HG02759 (cell line): ENCODE data around the gene ATP8B3.
"Not testable (repeated sequence)": the region's sequence is repeated elsewhere in the genome, so short reads cannot be mapped to it uniquely, and the experiment has no call there.

Experiments
- ATAC-seq: cut with Tn5 transposase; IDR thresholded peaks from one replicate; pipeline ENCODE4 v1.9.1; 2021; ENCODE audit warnings: mild to moderate bottlenecking, moderate library complexity; ENCODE audit not compliant: unreplicated experiment

Gene ATP8B3

GRCh38 chr19:1804858-1805257, 7.2 kb downstream of the ATP8B3 start:
- no peak for ATAC-seq

- no peak for ATAC-seq
Observed at GRCh38 chr19:1799695-1800342, 12.3 kb downstream of the ATP8B3 start.

- ATAC-seq, result not testable (repeated sequence)
Observed at GRCh38 chr19:1797313-1797712, 14.8 kb downstream of the ATP8B3 start.

GRCh38 chr19:1796395-1797142, 15.5 kb downstream of the ATP8B3 start:
- ATAC-seq, result no peak

- ATAC-seq, result no peak
Observed at GRCh38 chr19:1794424-1795172, 17.5 kb downstream of the ATP8B3 start.

GRCh38 chr19:1791879-1792278, 20.2 kb downstream of the ATP8B3 start:
- no peak for ATAC-seq

- no peak for ATAC-seq
Observed at GRCh38 chr19:1790054-1790792, 21.9 kb downstream of the ATP8B3 start.

DNA sequence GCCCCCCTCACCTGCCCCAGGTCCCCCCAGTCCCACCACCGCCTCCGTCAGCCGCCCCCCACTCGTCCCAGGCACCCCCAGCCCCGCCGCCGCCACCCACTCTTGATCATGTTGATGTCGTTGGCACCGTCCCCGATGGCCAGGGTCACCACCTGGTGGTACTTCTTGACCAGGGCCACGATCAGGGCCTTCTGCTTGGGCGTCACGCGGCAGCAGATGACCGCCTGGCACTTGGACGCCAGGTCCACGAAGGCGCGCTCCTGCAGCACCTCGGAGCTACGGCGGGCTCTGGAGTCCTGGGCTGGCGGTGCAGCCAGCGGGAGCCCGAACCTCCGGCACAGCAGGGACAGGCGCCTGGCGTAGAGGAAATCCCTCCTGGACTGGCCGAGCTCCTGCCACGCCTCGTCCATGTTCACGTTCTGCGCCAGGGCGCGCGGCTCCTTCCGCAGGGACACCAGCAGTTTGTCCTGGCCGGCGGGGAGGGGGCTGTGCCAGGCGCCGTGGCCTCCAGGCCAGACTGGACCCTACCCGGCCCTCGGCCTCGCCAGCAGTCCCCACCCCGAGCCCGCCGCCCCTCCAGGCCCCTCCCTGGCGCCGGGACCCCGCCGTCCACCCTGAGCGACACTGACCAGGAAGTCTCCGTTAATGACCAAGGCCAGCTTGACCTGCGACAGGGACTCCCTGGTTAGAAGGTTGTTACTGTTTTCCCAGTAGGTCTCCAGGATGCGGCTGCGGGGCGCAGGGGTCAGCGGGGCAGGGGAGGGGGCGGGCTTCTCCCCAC, 22.6 kb downstream of the ATP8B3 start:
- ATAC-seq, result no peak

GRCh38 chr19:1787116-1787515, 25.0 kb downstream of the ATP8B3 start:
- ATAC-seq, result no peak

DNA sequence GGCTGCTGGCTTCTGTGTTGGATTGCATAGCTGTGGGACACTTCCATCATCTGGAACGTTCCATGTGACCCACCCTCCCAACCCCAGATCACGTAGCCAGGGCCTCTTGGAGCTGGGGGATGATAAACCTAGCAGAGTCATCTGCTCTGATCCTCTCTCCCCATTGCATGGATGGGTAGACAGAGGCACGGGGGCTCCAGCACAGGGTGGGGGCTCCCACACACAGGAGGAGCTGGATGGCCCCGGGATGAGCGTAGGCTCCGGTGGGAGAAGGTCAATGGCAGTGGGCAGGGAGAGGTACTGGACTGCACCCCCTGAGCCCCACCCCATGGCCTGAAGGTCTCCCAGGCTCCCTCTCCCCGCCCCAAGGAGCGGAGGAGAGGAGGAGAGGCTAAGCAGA, 25.4 kb downstream of the ATP8B3 start:
- no peak for ATAC-seq

DNA sequence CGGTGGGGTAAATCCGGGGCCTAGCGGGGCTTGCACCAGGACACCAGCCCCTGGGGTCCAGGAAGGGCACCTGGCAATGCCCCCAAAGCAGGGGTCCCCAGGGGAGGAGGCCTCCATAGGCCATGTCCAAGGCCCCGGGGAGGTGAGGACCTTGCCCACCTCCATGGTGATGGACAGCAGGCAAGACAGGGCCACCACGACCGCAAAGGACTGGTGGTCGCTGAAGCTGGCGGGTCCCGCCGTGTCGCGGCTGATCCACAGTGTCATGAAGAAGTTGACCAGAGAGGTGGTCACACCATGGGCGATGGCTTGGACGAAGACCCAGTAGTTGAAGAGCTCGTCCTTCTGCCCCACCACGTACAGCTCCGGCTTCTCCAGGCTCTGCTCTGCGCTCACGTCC, 26.8 kb downstream of the ATP8B3 start:
- ATAC-seq, result no peak

DNA sequence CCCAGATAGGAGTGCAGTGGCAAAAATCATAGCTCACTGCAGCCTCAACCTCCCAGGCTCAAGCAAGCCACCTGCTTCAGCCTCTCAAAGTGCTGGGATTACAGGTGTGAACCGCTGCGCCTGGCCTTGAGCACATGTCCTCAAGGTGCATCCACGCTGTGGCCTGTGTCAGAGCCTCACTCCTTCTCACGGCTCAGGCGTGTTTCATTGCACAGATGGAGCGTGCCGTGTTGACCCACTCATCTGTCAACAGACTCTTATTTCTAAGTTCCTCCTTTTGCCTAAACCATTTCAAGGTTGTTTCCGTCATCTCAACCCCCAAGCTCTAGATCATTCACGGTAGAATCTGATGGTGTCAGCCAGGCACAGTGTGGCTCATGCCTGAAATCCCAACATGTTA, 28.2 kb downstream of the ATP8B3 start:
- no peak for ATAC-seq

DNA sequence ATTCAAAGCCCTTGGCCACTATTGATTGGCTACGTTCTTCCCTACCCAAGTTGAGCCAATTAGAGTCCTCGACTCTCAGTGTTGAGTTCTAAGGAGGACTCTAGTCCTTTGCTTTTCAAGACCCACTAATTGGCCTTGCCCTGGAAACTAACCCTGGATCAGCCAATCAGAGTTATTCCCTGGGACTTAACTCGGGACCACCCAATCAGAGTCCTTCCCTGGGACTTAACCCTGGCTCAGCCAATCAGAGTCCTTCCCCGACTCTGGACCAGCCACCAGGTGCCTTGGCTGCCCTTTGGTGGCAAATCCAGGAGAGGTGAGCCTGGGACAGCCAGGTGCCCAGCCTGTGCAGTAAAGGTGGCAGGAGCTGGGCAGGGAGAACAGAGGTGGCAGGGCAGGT, 28.7 kb downstream of the ATP8B3 start:
- no peak for ATAC-seq

DNA sequence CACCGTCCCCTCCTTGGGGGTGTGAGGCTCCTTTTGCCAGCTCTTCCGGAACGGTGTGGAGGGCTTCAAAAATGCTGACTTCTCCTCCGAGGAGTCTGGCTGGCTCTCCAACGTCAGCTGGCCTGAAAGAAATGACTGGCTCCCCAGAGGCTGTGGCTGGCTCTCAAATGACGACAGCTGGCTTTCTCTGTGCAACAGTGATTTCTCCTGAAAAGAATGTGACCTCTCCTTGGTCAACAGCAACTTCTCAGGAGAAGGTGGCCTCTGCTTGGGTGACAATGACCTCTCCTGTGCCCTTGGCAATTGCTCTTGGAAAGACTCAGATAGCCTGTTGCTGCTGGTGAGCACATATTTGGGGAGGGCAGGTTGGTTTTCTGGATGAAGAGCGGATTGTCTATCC, 29.6 kb downstream of the ATP8B3 start:
- no peak for ATAC-seq

DNA sequence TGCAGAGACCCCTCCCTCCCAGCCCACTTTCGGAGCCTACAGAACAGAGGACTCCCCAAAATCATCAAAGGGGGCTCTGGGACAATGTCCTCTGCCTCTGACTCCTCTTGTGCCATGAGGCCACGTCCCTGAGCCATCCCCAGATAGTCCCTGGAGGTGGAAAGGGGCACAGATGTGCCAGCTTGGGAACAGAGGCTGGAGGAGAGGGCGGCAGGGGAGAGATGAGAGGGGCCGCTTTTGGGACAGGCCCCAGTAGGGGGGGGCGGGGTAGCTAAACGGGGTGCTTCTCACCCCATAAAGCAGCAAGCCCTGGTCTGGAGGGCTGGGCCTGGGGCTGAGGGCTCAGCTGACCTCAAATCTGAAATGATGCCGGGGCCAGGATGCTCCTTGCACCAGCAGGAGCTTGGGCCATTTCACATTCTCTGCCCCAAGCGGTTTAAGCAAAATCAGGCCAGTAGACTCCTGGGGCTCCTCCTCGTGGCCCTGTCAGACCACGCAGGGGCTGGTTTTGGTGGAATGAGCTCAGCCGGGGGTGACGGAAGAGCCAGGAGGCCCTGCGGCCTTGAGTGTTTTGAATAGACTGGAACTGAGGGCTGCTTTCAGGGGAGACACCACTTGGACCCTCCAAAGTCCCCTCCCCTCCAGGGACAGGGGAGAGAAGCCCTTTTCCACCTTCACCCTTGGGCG, 31.7 kb downstream of the ATP8B3 start:
- no peak for ATAC-seq

- ATAC-seq, result no peak
Observed at GRCh38 chr19:1779574-1779973, 32.5 kb downstream of the ATP8B3 start.

GRCh38 chr19:1777149-1777548, 34.9 kb downstream of the ATP8B3 start:
- ATAC-seq, result no peak

DNA sequence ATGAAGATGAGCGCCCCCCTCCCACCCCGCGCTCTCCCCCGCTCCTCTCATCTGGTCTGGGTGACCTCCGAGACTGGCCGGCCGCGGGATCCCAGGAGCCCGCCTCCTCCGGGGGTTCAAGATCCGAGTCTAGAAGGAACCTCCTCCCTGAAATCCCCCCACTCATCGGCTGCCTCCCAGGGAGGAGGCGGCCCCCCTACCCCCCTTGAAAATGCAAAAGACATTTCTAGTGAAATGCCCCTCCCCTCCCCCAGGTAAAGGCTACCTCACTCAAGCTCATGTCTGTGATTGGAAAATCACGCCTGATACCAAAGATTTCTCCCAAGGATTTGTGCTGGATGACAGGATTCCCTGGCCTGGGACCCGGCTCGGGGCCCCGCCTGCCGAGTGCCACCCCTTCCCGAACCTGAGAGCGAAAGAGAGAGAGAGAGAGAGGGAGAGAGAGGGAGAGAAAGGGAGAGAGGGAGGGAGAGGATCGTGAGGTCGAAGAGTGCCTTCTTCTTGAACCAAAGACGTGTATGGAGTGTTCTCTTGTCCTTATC, 35.4 kb downstream of the ATP8B3 start:
- no peak for ATAC-seq

- no peak for ATAC-seq
Observed at GRCh38 chr19:1775951-1776605, 36.0 kb downstream of the ATP8B3 start.
